ENCODE measurements around the gene PRDM2.

PRDM2 gene

GRCh38 chr1:13699510-13699909 is 478 bp upstream of the PRDM2 start:
- WGBS (ENCODE audit: insufficient coverage): 78% methylated on average over 13 of the region's 16 CpGs
- CTCF ChIA-PET: interaction anchor here (1.0 to 1.2 kb wide), 2 partner anchors 26 to 33 kb away, joined by 3 to 4 read pairs; no protein-coding TSS in a partner anchor
- peaks cover 0 to 2% (median 0%) of the 10 kb centered on the region in 5 experiments for H3K27me3 ChIP-seq (replicated peaks in 2 of 5; ENCODE audit: control insufficient read depth in 4 of 5, insufficient read depth in 5 of 5, low read length in 4 of 5)
- H3K27ac ChIP-seq (ENCODE audit: insufficient read depth in 1 of 2, low read depth in 1 of 2, low read length in 2 of 2, poor library complexity in 1 of 2, severe bottlenecking in 2 of 2): peak overlapping the region; percentile 69 to 89
- H3K4me3 ChIP-seq (ENCODE audit: control insufficient read depth in 1 of 7, extremely low read depth in 1 of 7, insufficient read depth in 4 of 7, low read depth in 2 of 7, low read length in 6 of 7): peak overlapping the region; percentile 66 to 93 (median 78)
- peaks cover 13 to 25% (median 19%) of the 10 kb centered on the region in 4 experiments for H3K4me1 ChIP-seq (ENCODE audit: control extremely low read depth in 1 of 4, control insufficient read depth in 4 of 4, insufficient read depth in 4 of 4, low read length in 3 of 4)
- H3K9me3 ChIP-seq (ENCODE audit: control extremely low read depth in 1 of 5, control insufficient read depth in 4 of 5, insufficient read depth in 2 of 5, low read depth in 1 of 5, low read length in 4 of 5): no peaks in the 10 kb centered on the region
- no peaks in the 10 kb centered on the region for H3K36me3 ChIP-seq (ENCODE audit: control insufficient read depth in 4 of 4, insufficient read depth in 4 of 4, low read length in 3 of 4)
- POLR2A ChIA-PET: no interaction called here
- no peak for DNase-seq

DNA sequence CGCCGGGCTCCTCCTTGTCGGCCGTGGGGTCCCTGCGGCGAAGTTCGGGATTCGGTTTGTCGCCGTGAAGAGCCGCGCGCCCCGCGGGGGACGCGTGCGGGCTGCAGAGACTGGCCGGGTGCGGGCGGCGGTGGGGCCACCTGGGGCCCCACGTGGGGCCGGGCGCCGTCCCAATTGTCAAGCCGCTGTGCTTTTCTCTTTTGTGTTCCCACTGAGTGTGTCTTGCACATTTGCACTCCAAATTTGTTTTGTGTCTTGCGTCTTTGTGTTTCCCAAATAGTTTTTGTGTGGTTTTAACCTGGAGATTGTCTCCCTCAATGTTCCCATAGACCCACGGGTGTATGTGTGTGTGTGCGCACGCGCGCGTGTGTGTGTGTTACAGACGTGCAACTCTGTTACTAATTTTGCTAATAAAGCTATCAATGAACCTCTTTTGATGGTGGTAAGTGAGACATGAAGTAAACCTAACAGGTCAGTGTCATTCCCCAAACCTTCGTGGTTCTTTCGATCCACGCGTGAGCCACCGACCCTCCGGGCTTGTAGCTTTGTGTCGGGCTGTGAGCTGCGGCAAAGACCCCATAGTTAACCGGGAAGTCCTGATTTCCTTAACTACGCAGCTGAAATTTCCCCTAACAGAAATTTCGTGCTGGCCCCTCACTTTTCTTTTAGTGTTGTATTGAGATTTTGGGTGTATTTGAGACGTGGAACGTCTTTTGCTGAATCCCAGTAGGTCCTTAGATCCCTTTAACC is 708 bp downstream of the PRDM2 start:
- POLR2A ChIA-PET: interaction anchor here (1.2 kb wide), 1 partner anchor 49 kb away, joined by 5 read pairs; no protein-coding TSS in a partner anchor
- WGBS (ENCODE audit: insufficient coverage): 0% methylated on average over 25 of the region's 48 CpGs
- H3K27me3 ChIP-seq (replicated peaks in 2 of 5; ENCODE audit: control insufficient read depth in 4 of 5, insufficient read depth in 5 of 5, low read length in 4 of 5): no peaks in the 10 kb centered on the region
- peak overlapping the region; percentile 51 to 74 for H3K27ac ChIP-seq (ENCODE audit: insufficient read depth in 1 of 2, low read depth in 1 of 2, low read length in 2 of 2, poor library complexity in 1 of 2, severe bottlenecking in 2 of 2)
- CTCF ChIA-PET: interaction anchor here (0.6 to 1.3 kb wide), 3 partner anchors 11 to 1552 kb away, joined by 3 read pairs; no protein-coding TSS in a partner anchor
- no peaks in the 10 kb centered on the region for H3K9me3 ChIP-seq (ENCODE audit: control extremely low read depth in 1 of 5, control insufficient read depth in 4 of 5, insufficient read depth in 2 of 5, low read depth in 1 of 5, low read length in 4 of 5)
- peak overlapping the region; percentile 66 to 93 (median 78) for H3K4me3 ChIP-seq (ENCODE audit: control insufficient read depth in 1 of 7, extremely low read depth in 1 of 7, insufficient read depth in 4 of 7, low read depth in 2 of 7, low read length in 6 of 7)
- peaks cover 13 to 28% (median 19%) of the 10 kb centered on the region in 4 experiments for H3K4me1 ChIP-seq (ENCODE audit: control extremely low read depth in 1 of 4, control insufficient read depth in 4 of 4, insufficient read depth in 4 of 4, low read length in 3 of 4)
- no peaks in the 10 kb centered on the region for H3K36me3 ChIP-seq (ENCODE audit: control insufficient read depth in 4 of 4, insufficient read depth in 4 of 4, low read length in 3 of 4)
- peak; percentile 43 to 82 (median 71) for DNase-seq

DNA sequence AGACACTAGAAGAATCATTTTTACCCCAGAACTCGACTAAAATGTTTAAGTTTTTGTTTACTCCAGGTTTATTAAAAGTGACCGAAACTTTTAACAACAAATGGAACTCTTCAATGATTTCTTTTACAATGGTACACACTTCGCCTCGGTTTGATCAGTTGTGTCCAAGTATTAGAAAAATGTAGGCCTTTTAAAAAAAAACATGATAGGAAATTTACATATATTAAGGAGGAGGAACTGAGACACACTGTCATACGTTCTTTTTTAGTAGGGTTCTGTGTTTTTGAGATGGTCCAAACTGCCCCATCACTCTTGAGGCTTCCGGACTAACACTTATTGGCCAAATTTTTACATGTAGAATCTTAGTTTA is 1.3 kb downstream of the PRDM2 start:
- Histone ChIP-seq H3K36me3 (ENCODE audit: control insufficient read depth in 4 of 4, insufficient read depth in 4 of 4, low read length in 3 of 4) (no peaks in the 10 kb centered on the region), H3K27ac (ENCODE audit: insufficient read depth in 1 of 2, low read depth in 1 of 2, low read length in 2 of 2, poor library complexity in 1 of 2, severe bottlenecking in 2 of 2) (peak overlapping the region; percentile 51 to 74), H3K27me3 (replicated peaks in 2 of 5; ENCODE audit: control insufficient read depth in 4 of 5, insufficient read depth in 5 of 5, low read length in 4 of 5) (no peaks in the 10 kb centered on the region), H3K4me3 (ENCODE audit: control insufficient read depth in 1 of 7, extremely low read depth in 1 of 7, insufficient read depth in 4 of 7, low read depth in 2 of 7, low read length in 6 of 7) (peak overlapping the region in 6 of 7 experiments; percentile 76 to 93 (median 78)), H3K9me3 (ENCODE audit: control extremely low read depth in 1 of 5, control insufficient read depth in 4 of 5, insufficient read depth in 2 of 5, low read depth in 1 of 5, low read length in 4 of 5) (no peaks in the 10 kb centered on the region), H3K4me1 (ENCODE audit: control extremely low read depth in 1 of 4, control insufficient read depth in 4 of 4, insufficient read depth in 4 of 4, low read length in 3 of 4) (peaks cover 13 to 32% (median 19%) of the 10 kb centered on the region in 4 experiments)
- POLR2A ChIA-PET: interaction anchor here (1.2 kb wide), 1 partner anchor 48 kb away, joined by 5 read pairs; no protein-coding TSS in a partner anchor
- CTCF ChIA-PET: interaction anchor here (0.6 to 1.3 kb wide), 3 partner anchors 11 to 1553 kb away, joined by 3 read pairs; no protein-coding TSS in a partner anchor
- no peak for DNase-seq
- WGBS (ENCODE audit: insufficient coverage): no CpG with 5 or more reads among the region's 6 CpGs

GRCh38 chr1:13702425-13703127 is 2.6 kb downstream of the PRDM2 start:
- 79% methylated on average over 3 of the region's 10 CpGs for WGBS (ENCODE audit: insufficient coverage)
- POLR2A ChIA-PET: interaction anchor here (0.6 kb wide), 1 partner anchor 35 kb away, joined by 3 read pairs; no protein-coding TSS in a partner anchor
- no peak overlapping the region for H3K4me3 ChIP-seq (ENCODE audit: control insufficient read depth in 1 of 7, extremely low read depth in 1 of 7, insufficient read depth in 4 of 7, low read depth in 2 of 7, low read length in 6 of 7)
- H3K4me1 ChIP-seq (ENCODE audit: control extremely low read depth in 1 of 4, control insufficient read depth in 4 of 4, insufficient read depth in 4 of 4, low read length in 3 of 4): peaks cover 13 to 32% (median 19%) of the 10 kb centered on the region in 4 experiments
- H3K27me3 ChIP-seq (replicated peaks in 2 of 5; ENCODE audit: control insufficient read depth in 4 of 5, insufficient read depth in 5 of 5, low read length in 4 of 5): no peaks in the 10 kb centered on the region
- peak; percentile 39 to 71 (median 58) for DNase-seq
- no peaks in the 10 kb centered on the region for H3K9me3 ChIP-seq (ENCODE audit: control extremely low read depth in 1 of 5, control insufficient read depth in 4 of 5, insufficient read depth in 2 of 5, low read depth in 1 of 5, low read length in 4 of 5)
- CTCF ChIA-PET: interaction anchor here (0.7 to 2.0 kb wide), 4 partner anchors 10 to 28 kb away, joined by 3 to 8 read pairs (median 4); no protein-coding TSS in a partner anchor
- H3K36me3 ChIP-seq (ENCODE audit: control insufficient read depth in 4 of 4, insufficient read depth in 4 of 4, low read length in 3 of 4): no peaks in the 10 kb centered on the region
- H3K27ac ChIP-seq (ENCODE audit: insufficient read depth in 1 of 2, low read depth in 1 of 2, low read length in 2 of 2, poor library complexity in 1 of 2, severe bottlenecking in 2 of 2): peak overlapping the region; percentile 7 to 61

DNA sequence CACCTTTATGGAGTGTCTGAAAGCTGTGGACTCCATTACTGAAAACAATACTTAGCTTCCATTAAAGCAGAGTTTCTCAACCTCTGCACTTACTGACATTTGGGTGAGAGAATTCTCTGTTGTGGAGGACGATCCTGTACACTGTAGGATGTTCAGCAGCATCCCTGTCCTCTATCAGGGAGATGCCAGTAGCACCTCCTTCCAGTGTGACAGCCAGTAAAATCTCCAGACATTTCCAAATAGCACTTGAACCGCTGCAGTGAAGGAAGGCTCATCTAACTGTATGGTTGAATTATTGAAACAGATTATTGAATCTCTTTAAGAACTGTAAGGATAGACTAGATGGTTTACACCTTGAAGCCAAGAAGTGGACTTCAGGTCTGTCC is 3.1 kb downstream of the PRDM2 start:
- no peaks in the 10 kb centered on the region for H3K9me3 ChIP-seq (ENCODE audit: control extremely low read depth in 1 of 5, control insufficient read depth in 4 of 5, insufficient read depth in 2 of 5, low read depth in 1 of 5, low read length in 4 of 5)
- H3K4me1 ChIP-seq (ENCODE audit: control extremely low read depth in 1 of 4, control insufficient read depth in 4 of 4, insufficient read depth in 4 of 4, low read length in 3 of 4): peaks cover 13 to 32% (median 19%) of the 10 kb centered on the region in 4 experiments
- H3K27me3 ChIP-seq (replicated peaks in 2 of 5; ENCODE audit: control insufficient read depth in 4 of 5, insufficient read depth in 5 of 5, low read length in 4 of 5): no peaks in the 10 kb centered on the region
- no peak for DNase-seq
- no peaks in the 10 kb centered on the region for H3K36me3 ChIP-seq (ENCODE audit: control insufficient read depth in 4 of 4, insufficient read depth in 4 of 4, low read length in 3 of 4)
- WGBS (ENCODE audit: insufficient coverage): 100% methylated on average over 2 of the region's 2 CpGs
- no peak overlapping the region for H3K4me3 ChIP-seq (ENCODE audit: control insufficient read depth in 1 of 7, extremely low read depth in 1 of 7, insufficient read depth in 4 of 7, low read depth in 2 of 7, low read length in 6 of 7)
- CTCF ChIA-PET: interaction anchor here (0.7 to 2.0 kb wide), 4 partner anchors 9 to 29 kb away, joined by 3 to 8 read pairs (median 4); no protein-coding TSS in a partner anchor
- H3K27ac ChIP-seq (ENCODE audit: insufficient read depth in 1 of 2, low read depth in 1 of 2, low read length in 2 of 2, poor library complexity in 1 of 2, severe bottlenecking in 2 of 2): peak overlapping the region in 1 of 2 experiments; percentile 61
- POLR2A ChIA-PET: interaction anchor here (0.6 kb wide), 1 partner anchor 35 kb away, joined by 3 read pairs; no protein-coding TSS in a partner anchor

DNA sequence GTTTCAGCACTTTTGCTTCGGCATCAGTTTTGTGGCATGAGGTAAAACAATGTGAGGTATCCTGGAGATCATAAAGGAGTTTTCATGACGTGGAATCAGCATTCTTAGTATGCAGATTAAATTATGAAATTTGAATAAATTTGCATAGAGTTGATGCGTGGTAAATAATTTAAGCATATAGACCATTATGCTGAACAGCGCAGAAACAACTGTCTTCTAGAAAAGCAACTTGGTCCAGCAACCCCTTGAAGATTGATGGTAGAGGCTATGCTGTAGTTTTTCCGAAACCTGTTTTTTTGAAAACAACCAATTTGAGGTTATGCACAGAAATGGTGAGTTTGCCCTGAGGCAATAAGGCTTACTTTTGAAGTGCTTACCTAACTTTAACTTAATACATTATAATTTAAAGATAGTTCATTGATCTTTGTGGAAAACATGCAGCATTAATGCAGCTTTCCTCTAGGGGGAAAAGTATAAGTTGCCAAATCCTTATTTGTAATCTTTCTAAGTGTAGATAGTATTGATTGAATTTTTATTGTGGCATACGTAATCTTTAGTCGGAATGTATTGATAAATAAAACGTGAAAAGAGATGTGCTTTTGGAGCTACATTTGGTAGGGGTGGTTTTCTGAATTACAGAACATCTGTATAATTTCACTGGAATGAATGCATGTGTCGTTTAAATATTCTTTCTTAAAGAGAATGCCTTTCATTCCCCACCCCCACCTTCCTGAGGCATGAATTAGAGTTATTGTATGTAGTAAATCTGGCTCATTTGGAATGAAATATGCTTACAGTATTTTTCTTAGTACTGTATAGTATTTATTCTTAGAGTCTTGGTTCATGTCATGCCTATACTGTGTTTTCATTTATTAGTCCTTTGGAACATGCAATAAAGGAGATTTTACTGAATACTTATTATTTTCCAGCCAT is 3.8 kb downstream of the PRDM2 start:
- 98% methylated on average over 6 of the region's 9 CpGs for WGBS (ENCODE audit: insufficient coverage)
- no peak for DNase-seq
- CTCF ChIA-PET: interaction anchor here (1.0 to 2.0 kb wide), 6 partner anchors 8 to 25 kb away, joined by 4 to 9 read pairs (median 6); no protein-coding TSS in a partner anchor
- H3K36me3 ChIP-seq (ENCODE audit: control insufficient read depth in 4 of 4, insufficient read depth in 4 of 4, low read length in 3 of 4): no peaks in the 10 kb centered on the region
- peak overlapping the region in 1 of 2 experiments; percentile 61 for H3K27ac ChIP-seq (ENCODE audit: insufficient read depth in 1 of 2, low read depth in 1 of 2, low read length in 2 of 2, poor library complexity in 1 of 2, severe bottlenecking in 2 of 2)
- POLR2A ChIA-PET: no interaction called here
- no peaks in the 10 kb centered on the region for H3K27me3 ChIP-seq (replicated peaks in 2 of 5; ENCODE audit: control insufficient read depth in 4 of 5, insufficient read depth in 5 of 5, low read length in 4 of 5)
- peaks cover 13 to 38% (median 23%) of the 10 kb centered on the region in 4 experiments for H3K4me1 ChIP-seq (ENCODE audit: control extremely low read depth in 1 of 4, control insufficient read depth in 4 of 4, insufficient read depth in 4 of 4, low read length in 3 of 4)
- H3K4me3 ChIP-seq (ENCODE audit: control insufficient read depth in 1 of 7, extremely low read depth in 1 of 7, insufficient read depth in 4 of 7, low read depth in 2 of 7, low read length in 6 of 7): no peak overlapping the region
- no peaks in the 10 kb centered on the region for H3K9me3 ChIP-seq (ENCODE audit: control extremely low read depth in 1 of 5, control insufficient read depth in 4 of 5, insufficient read depth in 2 of 5, low read depth in 1 of 5, low read length in 4 of 5)
